PC-3 (cell line): Measurements from ENCODE around the gene CFAP91. TPM values are rescaled to one million over a fixed set of nuclear protein-coding genes. Genes with fewer than 3 reads are reported as not detected.

ENCODE experiments used
- ATAC-seq: fragments of 200-7000 bp; cut with Tn5 transposase; 2 replicates; pipeline ENCODE4 v1.9.1; 2020; ENCODE audit warnings: mild to moderate bottlenecking, moderate library complexity
- BruUV-seq: library from RNA; stranded (reverse); fragments of 400-500 nt; replicated peaks from 2 replicates; lab custom pipeline; 2021; lab: Mats Ljungman, UMichigan
- CTCF ChIA-PET: fragments of 300-600 bp; sonication (Branson Sonifier 250); formaldehyde crosslinking; loops from one replicate; lab custom pipeline; 2022; ENCODE audit warnings: antibody characterized with exemption; lab: Charles Lee
- POLR2A ChIA-PET: fragments of 300-600 bp; sonication (Branson Sonifier 250); formaldehyde crosslinking; loops from one replicate; lab custom pipeline; 2022; ENCODE audit warnings: antibody characterized with exemption; ENCODE audit not compliant: unreplicated experiment; lab: Charles Lee
- DNase-seq: peaks from one replicate; pipeline ENCODE4 v3.0.0-alpha.2; 2015
- H2AFZ ChIP-seq: fragments of 300-600 bp; sonication (generic); 2 replicates; pipeline ENCODE4 v1.6.0; 2016; ENCODE audit warnings: antibody characterized with exemption, low read length
- H3F3A ChIP-seq: fragments of 300-600 bp; sonication (generic); one replicate; pipeline ENCODE4 v1.6.0; 2017; ENCODE audit warnings: antibody characterized with exemption, low read length, control low read depth, mild to moderate bottlenecking; ENCODE audit not compliant: unreplicated experiment
- H3K27ac ChIP-seq: fragments of 300-600 bp; sonication (generic); 2 replicates; pipeline ENCODE4 v1.5.1; 2016; ENCODE audit warnings: mild to moderate bottlenecking, low read length
- H3K27me3 ChIP-seq: fragments of 300-600 bp; sonication (generic); 2 replicates; pipeline ENCODE4 v1.6.1; 2016; ENCODE audit warnings: low read length, mixed read lengths
- H3K36me3 ChIP-seq: fragments of 300-600 bp; sonication (generic); 2 replicates; pipeline ENCODE4 v1.6.1; 2016; ENCODE audit warnings: low read depth, mixed run types, low read length, mixed read lengths
- H3K4me1 ChIP-seq: fragments of 300-600 bp; sonication (generic); 2 replicates; pipeline ENCODE4 v1.5.1; 2016; ENCODE audit warnings: low read length; ENCODE audit not compliant: insufficient read depth
- H3K4me2 ChIP-seq: fragments of 300-600 bp; sonication (generic); 2 replicates; pipeline ENCODE4 v1.6.0; 2016; ENCODE audit warnings: low read length
- H3K4me3 ChIP-seq: fragments of 300-600 bp; sonication (generic); 2 replicates; pipeline ENCODE4 v1.5.1; 2016; ENCODE audit warnings: mild to moderate bottlenecking, low read length, mixed read lengths
- H3K79me2 ChIP-seq: fragments of 300-600 bp; sonication (generic); 2 replicates; pipeline ENCODE4 v1.6.1; 2017; ENCODE audit warnings: low read length, mixed read lengths
- H3K9ac ChIP-seq: fragments of 300-600 bp; sonication (generic); 2 replicates; pipeline ENCODE4 v1.6.0; 2016; ENCODE audit warnings: mild to moderate bottlenecking, low read length
- H3K9me2 ChIP-seq: fragments of 300-600 bp; sonication (generic); replicated peaks from 2 replicates; pipeline ENCODE4 v1.6.1; 2016; ENCODE audit warnings: mixed run types, low read length, mixed read lengths
- H3K9me3 ChIP-seq: fragments of 300-600 bp; sonication (generic); 2 replicates; pipeline ENCODE4 v1.6.1; 2016; ENCODE audit warnings: low read length, mixed read lengths
- H4K20me1 ChIP-seq: fragments of 300-600 bp; sonication (generic); 2 replicates; pipeline ENCODE4 v1.6.1; 2016; ENCODE audit warnings: low read length, mixed read lengths
- EZH2 ChIP-seq: fragments of 300-600 bp; sonication (generic); IDR thresholded peaks from one replicate; pipeline ENCODE4 v1.6.1; 2017; ENCODE audit warnings: antibody characterized with exemption, mild to moderate bottlenecking, low read length; ENCODE audit not compliant: unreplicated experiment
- EZH2phosphoT487 ChIP-seq: fragments of 300-600 bp; sonication (generic); IDR thresholded peaks from 2 replicates; pipeline ENCODE4 v1.6.1; 2018; ENCODE audit warnings: mild to moderate bottlenecking, antibody characterized with exemption, low read length, borderline replicate concordance
- intact Hi-C: fragments of 100-400 bp; cut with micrococcal nuclease; formaldehyde crosslinking; loops from 2 replicates; pipeline ENCODE4 v1.9.0; 2023
- total RNA-seq: library from RNA; depleted of rRNA; stranded (reverse); fragments of >200 nt; gene quantifications from 2 replicates; pipeline ENCODE4 v1.2.3, GENCODE V29; 2014
- TF ChIP-seq, protein P1 (sequence below): fragments of 300-600 bp; sonication (generic); conservative IDR thresholded peaks from 2 replicates; pipeline ENCODE4 v1.5.1; 2017; ENCODE audit warnings: antibody characterized with exemption, low read depth, mild to moderate bottlenecking, low read length

Gene CFAP91
- total RNA-seq, 1 experiment from 2014 or later: 1.1 TPM

DNA sequence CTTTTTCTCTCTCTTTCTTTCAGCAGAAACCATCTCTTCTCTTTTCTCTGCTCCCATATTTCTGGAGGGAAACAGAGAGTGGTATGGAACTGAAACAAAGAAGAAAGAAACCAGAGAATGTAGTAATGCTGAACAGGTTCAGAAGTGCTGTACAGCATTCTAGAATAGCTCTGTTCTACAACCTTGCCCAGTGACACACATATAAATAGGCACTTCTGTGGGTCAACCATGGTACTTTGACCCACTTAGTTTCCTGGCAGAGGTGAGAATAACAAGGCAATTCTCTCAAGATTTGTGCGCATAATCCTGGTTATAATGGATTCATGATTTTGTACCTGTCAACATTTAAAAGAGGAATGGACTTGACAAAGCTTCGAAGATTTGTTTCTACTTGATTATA, 12.3 kb downstream of the CFAP91 start:
- Histone ChIP-seq H3K27me3 (no peaks in the 10 kb centered on the region), H3K36me3 (no peaks in the 10 kb centered on the region), H3F3A (no peaks in the 10 kb centered on the region), H3K9ac (no peak overlapping the region), H3K79me2 (no peaks in the 10 kb centered on the region), H4K20me1 (no peaks in the 10 kb centered on the region), H3K4me3 (no peak overlapping the region), H3K9me3 (no peaks in the 10 kb centered on the region), H3K4me2 (no peak overlapping the region), H2AFZ (no peak overlapping the region), H3K4me1 (no peaks in the 10 kb centered on the region), H3K9me2 (no peaks in the 10 kb centered on the region), H3K27ac (no peak overlapping the region)
- DNase-seq (no peak), ATAC-seq (no peak)
- intact Hi-C loops: no loop called here
- CTCF ChIA-PET: no interaction called here
- no TSS peak for BruUV-seq
- TF ChIP-seq EZH2phosphoT487 (no peak), EZH2 (no peak)
- TF ChIP-seq, protein P1, sequence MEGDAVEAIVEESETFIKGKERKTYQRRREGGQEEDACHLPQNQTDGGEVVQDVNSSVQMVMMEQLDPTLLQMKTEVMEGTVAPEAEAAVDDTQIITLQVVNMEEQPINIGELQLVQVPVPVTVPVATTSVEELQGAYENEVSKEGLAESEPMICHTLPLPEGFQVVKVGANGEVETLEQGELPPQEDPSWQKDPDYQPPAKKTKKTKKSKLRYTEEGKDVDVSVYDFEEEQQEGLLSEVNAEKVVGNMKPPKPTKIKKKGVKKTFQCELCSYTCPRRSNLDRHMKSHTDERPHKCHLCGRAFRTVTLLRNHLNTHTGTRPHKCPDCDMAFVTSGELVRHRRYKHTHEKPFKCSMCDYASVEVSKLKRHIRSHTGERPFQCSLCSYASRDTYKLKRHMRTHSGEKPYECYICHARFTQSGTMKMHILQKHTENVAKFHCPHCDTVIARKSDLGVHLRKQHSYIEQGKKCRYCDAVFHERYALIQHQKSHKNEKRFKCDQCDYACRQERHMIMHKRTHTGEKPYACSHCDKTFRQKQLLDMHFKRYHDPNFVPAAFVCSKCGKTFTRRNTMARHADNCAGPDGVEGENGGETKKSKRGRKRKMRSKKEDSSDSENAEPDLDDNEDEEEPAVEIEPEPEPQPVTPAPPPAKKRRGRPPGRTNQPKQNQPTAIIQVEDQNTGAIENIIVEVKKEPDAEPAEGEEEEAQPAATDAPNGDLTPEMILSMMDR: no peak
- POLR2A ChIA-PET: no interaction called here

DNA sequence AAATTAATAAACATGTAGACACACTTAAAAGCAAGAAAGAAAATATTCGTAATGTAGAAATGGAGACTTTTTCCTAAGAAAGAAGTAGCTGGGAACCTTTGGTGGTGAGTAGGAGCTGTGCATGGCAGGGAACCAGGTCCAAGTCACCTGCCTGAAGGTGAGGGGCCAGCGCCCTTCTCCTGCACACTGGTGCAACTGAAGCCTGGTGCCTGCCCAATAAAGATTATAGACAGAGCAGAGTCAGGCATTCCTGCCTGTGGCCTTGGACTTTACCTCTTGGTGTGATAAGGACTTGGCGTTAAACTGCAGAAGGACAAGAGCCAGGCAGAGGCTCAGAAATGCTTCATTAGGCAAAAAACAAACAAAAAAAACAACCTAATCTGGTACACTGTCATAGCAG, 14.2 kb downstream of the CFAP91 start:
- no peak for ATAC-seq
- Histone ChIP-seq H3K36me3 (no peaks in the 10 kb centered on the region), H3K4me3 (no peak overlapping the region), H3K4me2 (no peak overlapping the region), H2AFZ (no peak overlapping the region), H3K79me2 (no peaks in the 10 kb centered on the region), H3K9me2 (no peaks in the 10 kb centered on the region), H3F3A (no peaks in the 10 kb centered on the region), H3K9me3 (no peaks in the 10 kb centered on the region), H4K20me1 (no peaks in the 10 kb centered on the region), H3K27ac (no peak overlapping the region), H3K9ac (no peak overlapping the region), H3K27me3 (no peaks in the 10 kb centered on the region), H3K4me1 (no peaks in the 10 kb centered on the region)
- no peak for DNase-seq
- no TSS peak for BruUV-seq
- ChIA-PET CTCF (no interaction called here), POLR2A (no interaction called here)
- TF ChIP-seq, protein P1: no peak
- TF ChIP-seq EZH2phosphoT487 (no peak), EZH2 (no peak)
- intact Hi-C loops: no loop called here

DNA sequence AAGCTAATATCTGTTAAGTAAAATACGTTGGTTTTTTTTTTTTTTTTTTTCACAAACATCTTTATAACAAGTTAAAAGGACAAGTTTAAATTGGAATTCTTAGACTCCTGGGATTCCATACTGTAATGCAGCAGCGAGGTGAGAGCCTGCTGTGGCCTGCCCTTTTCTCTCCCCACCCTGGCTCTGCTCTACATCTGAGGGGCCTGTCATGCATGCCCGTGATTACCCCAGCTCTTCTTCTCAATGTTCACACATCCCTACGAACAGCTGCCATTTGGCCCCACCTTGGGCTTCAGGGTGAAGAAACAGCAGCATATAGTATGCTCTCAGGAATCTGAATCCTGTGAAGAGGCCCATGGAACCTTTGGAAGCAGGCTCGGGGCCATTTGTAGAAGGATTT, 14.7 kb downstream of the CFAP91 start:
- no peaks in the 10 kb centered on the region for H3K4me1 ChIP-seq
- no peaks in the 10 kb centered on the region for H3K9me3 ChIP-seq
- H3K79me2 ChIP-seq: no peaks in the 10 kb centered on the region
- intact Hi-C loops: no loop called here
- H2AFZ ChIP-seq: no peak overlapping the region
- H3K36me3 ChIP-seq: no peaks in the 10 kb centered on the region
- no TSS peak for BruUV-seq
- H3K27ac ChIP-seq: no peak overlapping the region
- no peak for ATAC-seq
- TF ChIP-seq, protein P1: no peak
- TF ChIP-seq EZH2phosphoT487 (no peak), EZH2 (no peak)
- no peak for DNase-seq
- H3F3A ChIP-seq: no peaks in the 10 kb centered on the region
- POLR2A ChIA-PET: no interaction called here
- H4K20me1 ChIP-seq: no peaks in the 10 kb centered on the region
- no peak overlapping the region for H3K4me2 ChIP-seq
- H3K9ac ChIP-seq: no peak overlapping the region
- H3K27me3 ChIP-seq: no peaks in the 10 kb centered on the region
- no peaks in the 10 kb centered on the region for H3K9me2 ChIP-seq
- no peak overlapping the region for H3K4me3 ChIP-seq
- CTCF ChIA-PET: no interaction called here
